ENCODE data around the gene UAP1.

Gene UAP1
- total RNA-seq, result 19.1 to 34.7 (median 30.4) reads per million in 17 experiments

GRCh38 chr1:162561616-162562469, at the start of gene UAP1:
UAP1 (plus strand) TSS chr1:162561722; CDS start chr1:162566069, 4,347 bp downstream.
- no peak for DNase-seq

DNA sequence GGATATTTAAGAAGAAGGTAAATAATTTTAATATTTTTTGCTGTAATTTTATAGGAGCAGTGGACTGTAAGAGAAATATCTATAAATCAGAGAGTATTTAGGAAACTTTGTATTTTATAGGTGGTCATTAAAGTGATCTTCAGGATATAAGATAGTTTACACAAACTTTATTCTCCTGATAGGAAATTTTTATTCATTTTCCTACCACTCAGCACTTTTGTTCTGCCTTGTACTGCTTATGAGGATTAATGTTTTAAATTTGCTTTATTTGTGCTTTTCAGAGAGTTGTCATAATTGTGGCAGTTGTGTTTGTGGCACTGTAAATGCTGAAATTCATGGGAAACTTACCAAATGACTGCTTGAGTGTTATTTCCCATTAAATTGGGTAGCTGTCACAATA, 34.2 kb upstream of the UAP1 start:
- DNase-seq, result no peak

GRCh38 chr1:162530307-162530987, 31.1 kb upstream of the UAP1 start:
- DNase-seq, result peak; percentile 31 to 76 (median 57)

DNA sequence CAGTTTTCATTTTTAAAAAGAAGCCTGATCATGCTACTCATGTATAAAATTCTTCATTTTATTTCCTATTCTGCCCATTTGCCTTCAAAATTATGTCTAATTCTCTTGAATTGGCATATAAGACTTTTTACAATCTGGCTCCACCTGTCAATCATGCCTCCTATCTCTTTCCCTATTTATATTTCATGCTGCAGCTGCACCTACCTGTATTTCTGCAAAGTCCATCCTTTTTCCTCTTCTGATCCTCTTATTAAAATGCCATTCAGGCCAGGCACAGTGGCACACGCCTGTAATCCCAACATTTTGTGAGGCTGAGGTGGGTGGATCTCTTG, 30.6 kb upstream of the UAP1 start:
- no peak for DNase-seq

GRCh38 chr1:162535501-162535900, 26.0 kb upstream of the UAP1 start:
- DNase-seq, result no peak

DNA sequence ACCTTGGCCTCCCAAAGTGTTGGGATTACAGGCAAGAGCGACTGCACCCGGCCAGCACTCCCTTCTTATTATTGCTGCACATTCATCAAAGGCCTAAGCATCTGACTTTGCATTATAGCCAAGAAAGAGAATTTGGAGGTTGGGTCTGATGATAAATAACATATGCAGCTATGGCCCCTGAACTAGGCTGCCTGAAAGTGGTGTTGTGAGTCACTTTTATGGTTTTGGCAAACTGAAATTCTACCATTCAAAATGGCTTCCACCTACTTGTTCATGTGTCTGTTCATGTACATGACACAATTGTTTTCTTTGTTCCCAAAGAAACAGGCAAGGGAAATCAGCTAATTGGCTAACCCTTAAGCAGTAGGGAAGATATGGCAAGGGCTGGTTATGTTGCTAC, 25.0 kb upstream of the UAP1 start:
- no peak for DNase-seq

DNA sequence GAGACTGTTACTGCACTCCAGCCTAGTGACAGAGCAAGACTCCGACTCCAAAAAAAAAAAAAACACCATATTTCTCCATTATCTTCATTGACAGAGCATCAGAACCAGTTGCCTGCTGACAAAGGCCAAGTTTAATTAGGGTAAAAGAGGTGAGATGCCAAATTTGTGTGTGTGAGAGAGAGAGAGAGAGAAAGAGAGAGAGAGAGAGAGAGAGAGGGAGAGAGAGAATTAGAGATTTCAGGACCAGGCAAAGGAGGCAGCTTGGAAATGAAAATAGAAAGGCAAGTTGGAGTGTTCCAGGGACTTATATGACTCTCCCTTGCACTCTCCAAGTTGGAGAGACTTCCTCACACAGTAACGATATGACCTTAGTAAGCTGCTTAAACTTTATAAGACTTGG, 24.3 kb upstream of the UAP1 start:
- no peak for DNase-seq

- DNase-seq, result no peak
Observed at GRCh38 chr1:162538815-162539431, 22.6 kb upstream of the UAP1 start.

GRCh38 chr1:162541619-162542141, 19.8 kb upstream of the UAP1 start:
- DNase-seq, result no peak

DNA sequence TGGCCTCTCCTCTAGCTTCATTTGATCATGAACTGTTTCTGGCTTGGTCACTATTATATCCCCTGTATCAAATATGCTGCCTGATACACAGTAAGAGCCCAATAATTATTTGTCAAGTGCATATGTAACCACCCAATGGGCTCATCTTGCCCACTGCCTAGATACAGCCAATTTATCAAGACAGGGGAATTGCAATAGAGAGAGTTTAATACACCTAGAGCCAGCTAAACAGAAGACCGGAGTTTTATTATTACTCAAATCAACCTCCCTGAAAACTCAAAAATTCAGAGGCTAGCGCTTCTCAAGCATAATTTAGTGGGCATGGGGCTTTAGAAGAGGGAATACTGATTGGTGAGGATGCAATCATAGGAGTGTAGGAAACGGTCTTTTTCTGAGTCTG, 18.3 kb upstream of the UAP1 start:
- no peak for DNase-seq

GRCh38 chr1:162548170-162548569, 13.4 kb upstream of the UAP1 start:
- DNase-seq, result no peak

GRCh38 chr1:162549001-162549400, 12.5 kb upstream of the UAP1 start:
- DNase-seq, result no peak

DNA sequence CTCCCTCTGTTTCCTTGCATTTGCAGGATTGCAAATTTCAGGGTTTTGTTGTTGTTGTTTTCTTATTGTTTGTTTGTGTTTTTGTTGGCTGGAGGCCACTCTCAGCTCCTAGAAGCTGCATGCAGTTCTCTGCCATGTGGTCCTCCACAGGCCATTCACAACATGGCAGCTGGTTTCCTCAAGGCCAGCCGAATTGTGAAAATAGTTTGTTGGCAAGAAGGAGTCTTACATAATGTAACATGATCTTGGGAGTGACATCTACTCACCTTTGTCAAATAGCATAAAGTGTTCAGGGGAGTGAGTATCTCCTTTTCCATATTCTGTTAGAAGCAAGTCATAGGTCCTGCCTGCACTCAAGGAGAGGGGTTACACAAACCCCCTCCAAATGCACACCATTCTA, 10.6 kb upstream of the UAP1 start:
- no peak for DNase-seq

DNA sequence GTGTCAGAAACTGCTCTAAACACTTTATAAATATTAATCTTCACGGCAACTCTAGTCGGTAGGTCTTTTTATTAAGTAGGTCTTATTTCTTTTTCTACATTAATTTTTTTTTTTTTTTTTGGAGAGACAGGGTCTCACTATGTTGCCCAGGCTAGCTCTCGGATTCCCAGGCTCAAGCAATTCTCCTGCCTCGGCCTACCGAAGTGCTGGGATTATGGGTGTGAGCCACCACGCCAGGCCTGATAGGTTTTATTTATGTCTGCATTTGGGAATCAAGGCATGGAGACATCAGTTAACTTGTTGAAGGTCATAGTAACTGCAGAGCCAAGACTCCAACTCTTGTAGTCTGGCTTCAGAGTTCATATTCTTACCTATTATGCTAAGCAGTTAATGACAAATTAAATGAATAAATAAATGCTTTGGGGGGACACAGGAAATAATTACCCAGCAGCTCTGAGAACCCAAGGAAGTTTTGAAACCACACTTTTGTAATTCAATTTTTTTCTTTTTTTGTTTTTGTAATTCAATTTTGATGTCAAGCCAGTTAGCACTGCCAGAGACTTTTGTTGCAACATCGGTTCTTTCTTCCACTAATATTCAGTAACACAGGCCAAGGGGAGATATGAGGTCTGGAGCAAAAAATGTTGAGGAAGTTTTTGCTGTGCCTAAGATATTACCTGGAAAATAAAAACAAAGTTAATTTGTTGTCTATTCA, 9.4 kb upstream of the UAP1 start:
- DNase-seq, result no peak

DNA sequence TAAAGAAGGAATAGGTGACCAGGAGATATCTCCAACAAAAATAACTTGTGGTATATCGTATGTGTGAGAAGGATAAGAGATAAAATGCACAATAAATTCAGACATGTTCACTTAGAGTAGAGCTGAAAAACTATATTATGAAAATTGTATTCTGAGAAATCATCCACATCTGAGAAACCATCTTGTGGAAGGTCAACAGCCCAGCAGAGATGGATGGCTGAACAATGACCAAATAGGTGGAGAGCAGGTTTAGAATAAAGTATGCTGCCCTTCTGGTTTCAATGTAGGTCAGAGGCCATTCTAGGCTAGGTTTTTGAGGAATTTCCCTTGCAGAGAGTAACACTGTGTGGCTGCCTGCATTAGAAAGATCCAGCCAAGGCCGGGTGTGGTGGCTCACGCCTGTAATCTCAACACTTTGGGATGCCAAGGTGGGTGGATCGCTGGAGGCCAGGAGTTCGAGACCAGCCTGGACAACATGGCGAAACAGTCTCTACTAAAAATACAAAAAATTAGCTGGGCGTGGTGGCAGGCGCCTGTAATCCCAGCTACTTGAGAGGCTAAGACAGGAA, 8.8 kb upstream of the UAP1 start:
- DNase-seq, result no peak

- DNase-seq, result no peak
Observed at GRCh38 chr1:162554258-162554657, 7.3 kb upstream of the UAP1 start.

DNA sequence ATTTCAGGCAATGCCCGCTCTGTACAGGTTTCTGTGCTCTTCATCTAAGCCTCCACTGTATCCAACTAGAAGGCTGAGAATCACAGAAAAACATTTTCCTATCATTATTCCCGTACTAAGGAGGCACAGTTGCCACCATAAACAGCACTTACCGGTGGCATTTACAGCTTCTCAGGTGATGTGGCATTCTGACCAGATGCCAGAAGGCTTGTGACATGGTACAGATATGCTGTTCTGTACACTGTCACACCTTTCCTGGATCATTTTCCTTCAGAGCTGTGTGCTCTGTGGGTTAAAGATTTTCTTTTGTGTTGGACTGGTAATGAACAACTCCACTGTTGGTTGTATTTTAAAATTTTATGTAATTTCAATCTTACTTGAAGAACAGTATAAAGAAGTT, 4.0 kb upstream of the UAP1 start:
- DNase-seq, result no peak

- DNase-seq, result peak in 3 of 4 experiments; percentile 2 to 16 (median 16)
Observed at GRCh38 chr1:162560303-162561036, 1.1 kb upstream of the UAP1 start.

DNA sequence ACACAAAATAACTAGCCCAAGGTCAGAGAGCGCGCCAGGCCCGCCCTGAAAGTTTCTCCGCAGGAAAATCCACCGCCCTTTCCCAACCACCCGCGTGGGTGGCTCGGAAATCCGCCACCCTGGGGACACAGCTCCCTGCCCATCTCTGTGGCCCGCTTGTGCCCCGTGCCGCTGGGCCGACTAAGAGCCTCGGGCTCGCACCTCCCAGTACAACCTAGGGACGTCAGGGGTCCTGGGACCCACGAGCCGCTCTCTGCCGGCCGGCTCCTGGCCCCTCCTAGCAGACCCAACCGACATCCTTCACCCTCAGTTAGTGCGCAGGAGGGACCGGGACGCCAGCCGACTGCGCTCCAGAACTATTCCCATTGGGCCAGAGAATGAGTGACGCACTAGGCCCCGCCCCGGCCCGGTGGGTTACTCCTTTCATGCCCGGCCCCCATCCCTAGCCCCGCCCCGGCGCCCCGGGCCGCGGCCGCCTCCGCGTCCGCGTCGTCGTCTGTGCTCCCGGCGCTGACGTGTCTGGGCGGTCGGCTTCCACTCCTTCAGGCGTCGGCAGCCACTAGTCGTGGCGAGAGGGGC, 396 bp upstream of the UAP1 start:
- peak; percentile 98 to 99 (median 99) for DNase-seq

- DNase-seq, result peak in 1 of 4 experiments; percentile 18
Observed at GRCh38 chr1:162562470-162562828, 927 bp downstream of the UAP1 start.

DNA sequence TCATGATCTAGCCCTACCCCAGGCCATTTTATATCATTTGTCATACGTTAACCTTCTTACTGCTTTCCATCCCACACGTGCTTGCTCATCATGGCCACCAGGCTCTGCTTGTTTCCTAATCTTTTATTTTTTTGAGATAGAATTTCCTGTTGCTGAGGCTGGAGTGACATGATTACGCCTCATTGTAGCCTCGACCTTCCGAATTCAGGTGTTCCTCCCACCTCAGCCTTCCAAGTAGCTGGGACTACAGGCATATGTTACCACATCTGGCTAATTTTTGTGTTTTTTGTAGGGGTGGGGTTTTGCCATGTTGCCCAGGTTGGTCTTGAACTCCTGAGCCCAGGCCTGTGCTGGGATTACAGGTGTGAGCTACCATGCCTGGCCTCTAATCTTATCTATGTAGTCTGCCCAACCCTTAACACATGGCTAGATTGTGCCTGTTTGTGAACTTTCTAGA, 3.3 kb downstream of the UAP1 start:
- DNase-seq, result peak; percentile 8 to 47 (median 26)
